ENCODE data around the gene CYBC1. TPM values are rescaled to one million over a fixed set of nuclear protein-coding genes. Genes with fewer than 3 reads are reported as not detected.

Gene CYBC1
- total and polyA plus RNA-seq, 9 donors, result 34.0 to 101 (median 58.6) TPM

DNA sequence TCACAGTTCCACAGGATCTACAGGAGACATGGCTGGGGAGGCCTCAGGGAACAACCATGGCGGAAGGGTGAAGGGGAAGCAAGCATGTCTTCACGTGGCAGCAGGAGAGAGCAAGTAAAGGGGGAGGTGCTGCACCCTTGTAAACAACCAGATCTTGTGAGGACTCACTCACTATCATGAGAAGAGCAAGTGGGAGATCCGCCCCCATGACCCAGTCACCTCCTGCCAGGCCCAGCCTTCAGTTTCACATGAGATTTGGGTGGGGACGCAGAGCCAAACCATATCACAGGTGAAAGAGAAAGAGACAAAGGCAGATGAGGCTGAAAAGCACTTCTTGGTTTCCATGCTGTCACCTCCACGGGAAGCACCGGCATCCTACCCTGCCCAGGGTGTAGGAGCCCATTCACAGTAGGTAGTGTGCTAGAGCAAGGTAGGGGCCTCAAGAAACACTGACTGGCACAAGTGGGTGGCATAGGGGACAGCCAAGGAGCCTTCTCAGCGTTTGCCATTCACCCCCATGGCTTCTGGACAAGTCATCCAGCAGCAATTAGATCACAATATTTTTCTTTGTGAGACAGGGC is 14.6 kb upstream of the CYBC1 start:
- no peaks in the 10 kb centered on the region for H3K4me1 ChIP-seq (ENCODE audit: insufficient read depth)
- no peak overlapping the region for H3K27ac ChIP-seq
- H3K4me3 ChIP-seq, result no peak overlapping the region
- no peak for TF ChIP-seq CTCF (IDR thresholded peaks at IDR 0.05)
- TF ChIP-seq POLR2A (IDR thresholded peaks at IDR 0.05), result no peak
- no peak for TF ChIP-seq EP300 (IDR thresholded peaks at IDR 0.05)
- no peaks in the 10 kb centered on the region for H3K36me3 ChIP-seq
- H3K9me3 ChIP-seq, result no peaks in the 10 kb centered on the region
- intact Hi-C loops (cut with DNase I), result no loop called here
- WGBS, 3 donors, result 84 to 91% (median 84%) methylated on average over 7 of the region's 7 CpGs
- no peaks in the 10 kb centered on the region for H3K27me3 ChIP-seq
- no peak for DNase-seq

DNA sequence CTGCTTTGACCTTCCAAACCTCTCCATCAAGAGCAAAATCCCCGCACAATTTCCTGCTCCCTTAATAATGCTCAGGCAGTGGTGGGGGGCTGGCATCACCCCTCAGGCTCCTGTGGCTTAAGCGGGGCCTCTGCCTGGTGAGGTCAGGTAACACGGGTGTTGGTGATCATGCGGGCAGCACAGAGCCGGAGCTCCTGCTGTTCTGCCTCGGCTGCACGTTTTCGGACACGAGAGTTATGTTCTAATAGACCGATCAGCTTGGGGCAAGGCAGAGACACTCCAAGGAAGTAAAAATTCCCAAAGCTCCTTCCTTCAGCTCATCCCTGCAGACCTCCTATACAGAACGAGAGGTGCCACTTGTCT is 14.0 kb upstream of the CYBC1 start:
- intact Hi-C loops (cut with DNase I), result no loop called here
- H3K27me3 ChIP-seq, result no peaks in the 10 kb centered on the region
- no peak overlapping the region for H3K4me3 ChIP-seq
- no peak for DNase-seq
- no peaks in the 10 kb centered on the region for H3K9me3 ChIP-seq
- no peak for TF ChIP-seq CTCF (IDR thresholded peaks at IDR 0.05)
- no peak for TF ChIP-seq POLR2A (IDR thresholded peaks at IDR 0.05)
- TF ChIP-seq EP300 (IDR thresholded peaks at IDR 0.05), result no peak
- no peaks in the 10 kb centered on the region for H3K36me3 ChIP-seq
- H3K27ac ChIP-seq, result no peak overlapping the region
- no peaks in the 10 kb centered on the region for H3K4me1 ChIP-seq (ENCODE audit: insufficient read depth)
- 87 to 92% (median 89%) methylated on average over 11 of the region's 11 CpGs for WGBS, 3 donors

GRCh38 chr17:82463925-82464566 is 13.5 kb upstream of the CYBC1 start:
- intact Hi-C loops (cut with DNase I), result no loop called here
- WGBS, 3 donors, result 71 to 79% (median 77%) methylated on average over 7 of the region's 7 CpGs
- no peak for DNase-seq
- H3K9me3 ChIP-seq, result no peaks in the 10 kb centered on the region
- TF ChIP-seq CTCF (IDR thresholded peaks at IDR 0.05) (no peak), EP300 (IDR thresholded peaks at IDR 0.05) (no peak), POLR2A (IDR thresholded peaks at IDR 0.05) (no peak)
- H3K36me3 ChIP-seq, result no peaks in the 10 kb centered on the region
- no peaks in the 10 kb centered on the region for H3K27me3 ChIP-seq
- peaks cover 3% of the 10 kb centered on the region for H3K4me1 ChIP-seq (ENCODE audit: insufficient read depth)
- H3K27ac ChIP-seq, result no peak overlapping the region
- no peak overlapping the region for H3K4me3 ChIP-seq

GRCh38 chr17:82463391-82463790 is 12.8 kb upstream of the CYBC1 start:
- no peak overlapping the region for H3K4me3 ChIP-seq
- intact Hi-C loops (cut with DNase I), result no loop called here
- peaks cover 3% of the 10 kb centered on the region for H3K4me1 ChIP-seq (ENCODE audit: insufficient read depth)
- H3K27ac ChIP-seq, result no peak overlapping the region
- 71 to 75% (median 71%) methylated on average over 6 of the region's 6 CpGs for WGBS, 3 donors
- TF ChIP-seq EP300 (IDR thresholded peaks at IDR 0.05), result no peak
- TF ChIP-seq CTCF (IDR thresholded peaks at IDR 0.05), result no peak
- TF ChIP-seq POLR2A (IDR thresholded peaks at IDR 0.05), result no peak
- H3K9me3 ChIP-seq, result no peaks in the 10 kb centered on the region
- no peaks in the 10 kb centered on the region for H3K27me3 ChIP-seq
- H3K36me3 ChIP-seq, result no peaks in the 10 kb centered on the region
- no peak for DNase-seq
